HG03432 (cell line): ENCODE measurements around the gene CTNND2.

Experiments
- ATAC-seq: cut with Tn5 transposase; IDR thresholded peaks from one replicate; pipeline ENCODE4 v1.9.1; 2021; ENCODE audit warnings: mild to moderate bottlenecking, moderate library complexity; ENCODE audit not compliant: unreplicated experiment

Gene CTNND2

DNA sequence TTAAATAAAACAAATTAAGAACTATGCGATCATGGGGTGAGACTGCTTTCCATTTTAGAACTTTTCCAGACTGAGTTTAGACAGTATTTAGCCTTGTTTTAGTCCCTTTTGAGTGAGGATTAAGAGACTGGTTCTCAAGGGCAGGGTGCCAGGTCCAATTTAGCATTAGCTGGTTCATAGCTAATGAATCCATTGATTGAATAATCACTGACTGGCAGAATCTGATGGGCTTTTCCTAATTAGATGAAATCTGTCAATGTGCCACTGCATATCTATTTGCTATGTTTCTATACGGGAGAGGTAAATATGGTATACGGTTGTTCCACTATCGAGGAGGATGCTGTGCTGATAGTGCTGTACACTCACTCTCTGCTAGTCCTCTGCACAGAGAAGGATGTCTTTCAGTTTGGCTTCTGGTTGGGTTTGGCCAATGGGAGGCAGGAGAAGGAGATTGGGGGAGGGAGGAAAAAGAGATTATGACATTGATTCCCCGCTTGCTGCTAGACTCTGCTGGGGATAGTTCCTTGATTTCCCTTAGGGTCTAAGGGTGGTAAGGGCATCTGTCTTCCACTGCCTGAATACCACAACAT, 496.6 kb downstream of the CTNND2 start:
- ATAC-seq = no peak

DNA sequence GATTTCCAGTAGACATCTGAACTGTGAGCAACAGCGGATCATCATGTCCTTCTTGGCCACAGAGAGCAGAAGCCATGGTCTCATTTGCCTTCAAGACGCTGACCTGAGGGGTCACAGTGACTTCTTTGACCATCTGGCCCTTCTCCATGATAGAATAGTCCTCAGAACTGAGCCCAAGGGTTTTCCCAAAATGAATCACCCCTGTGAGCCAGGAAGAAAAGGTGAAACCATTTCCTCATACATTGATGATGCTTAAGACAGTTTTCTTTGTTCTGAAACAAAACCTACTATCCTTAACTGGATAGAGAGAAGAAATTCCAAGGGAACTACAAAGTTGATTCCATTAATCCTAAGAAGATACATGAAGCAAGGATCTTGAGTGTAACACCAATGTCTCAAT, 503.9 kb downstream of the CTNND2 start:
- ATAC-seq = no peak

DNA sequence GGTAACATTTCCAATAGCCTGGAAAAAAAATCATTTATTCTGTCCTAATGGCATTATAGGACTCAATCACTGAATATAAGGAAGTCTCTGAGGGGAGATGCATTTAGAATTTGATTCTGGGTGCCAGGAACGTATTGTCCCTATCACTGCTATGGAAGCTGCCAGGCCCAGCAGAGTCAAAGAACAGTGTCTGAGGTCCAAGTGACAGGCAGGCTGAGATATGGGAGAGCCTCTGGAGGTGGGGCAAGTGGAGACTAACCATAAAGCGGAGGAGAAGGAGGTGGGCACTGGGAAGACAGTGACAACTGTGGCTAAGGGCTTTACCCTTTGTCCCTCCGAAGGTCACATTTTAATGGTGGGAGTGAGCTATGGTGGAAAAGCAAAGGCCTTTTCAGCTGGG, 505.5 kb downstream of the CTNND2 start:
- no peak for ATAC-seq

DNA sequence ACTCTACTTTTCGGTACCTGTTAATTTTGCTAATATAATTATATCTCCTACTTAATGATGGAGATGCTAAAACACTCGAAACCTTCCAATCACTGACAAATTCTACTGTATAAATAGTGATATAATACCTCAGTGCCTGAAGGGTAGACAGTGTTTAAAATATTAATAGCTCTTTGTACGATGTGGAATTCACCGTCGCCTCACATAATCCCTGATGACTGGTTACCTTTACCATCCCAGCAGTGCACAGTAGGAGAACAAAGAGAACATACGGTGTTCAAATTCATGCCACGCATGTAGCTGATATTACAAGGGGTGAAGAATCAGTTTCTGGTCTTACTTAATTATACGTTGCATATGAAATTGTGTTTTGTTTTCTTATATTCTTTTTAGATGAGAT, 506.7 kb downstream of the CTNND2 start:
- ATAC-seq = no peak

DNA sequence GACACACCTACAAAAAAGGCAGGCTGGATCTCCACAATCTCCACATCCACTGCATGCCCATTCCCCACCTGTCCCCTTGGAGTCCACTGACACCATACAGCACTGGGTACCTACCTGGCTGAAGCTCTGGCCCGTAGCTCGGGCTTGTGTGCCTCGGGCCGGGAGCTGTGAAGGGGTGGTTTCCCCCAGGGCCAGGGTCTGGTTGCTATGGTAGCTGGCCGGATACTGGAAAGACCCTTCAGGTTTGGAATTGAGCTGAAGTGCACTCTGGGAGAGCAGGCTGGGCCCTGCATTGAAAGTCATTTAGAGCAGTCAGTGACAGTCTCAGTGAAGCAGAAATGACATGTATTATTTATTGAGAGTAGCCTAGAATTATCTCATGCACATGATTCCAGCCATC, 507.3 kb downstream of the CTNND2 start:
- no peak for ATAC-seq

DNA sequence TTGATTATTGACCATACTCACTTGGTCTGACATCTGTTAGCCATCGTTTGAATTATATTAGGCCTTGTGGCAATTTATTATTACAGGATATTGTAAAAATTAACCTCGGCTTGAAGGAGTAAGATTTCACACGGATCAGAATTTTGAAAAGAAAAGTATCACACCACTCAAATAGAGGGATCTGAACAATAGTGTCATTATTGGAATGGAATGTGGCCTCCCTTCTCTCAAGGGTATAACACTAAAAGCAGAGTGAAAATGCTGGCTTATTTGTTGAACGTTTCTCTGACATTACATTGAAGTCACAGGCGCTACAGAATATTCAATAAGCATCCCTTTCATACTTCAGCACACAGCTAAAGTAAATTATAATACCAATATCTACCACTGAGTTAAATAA, 509.3 kb downstream of the CTNND2 start:
- no peak for ATAC-seq

DNA sequence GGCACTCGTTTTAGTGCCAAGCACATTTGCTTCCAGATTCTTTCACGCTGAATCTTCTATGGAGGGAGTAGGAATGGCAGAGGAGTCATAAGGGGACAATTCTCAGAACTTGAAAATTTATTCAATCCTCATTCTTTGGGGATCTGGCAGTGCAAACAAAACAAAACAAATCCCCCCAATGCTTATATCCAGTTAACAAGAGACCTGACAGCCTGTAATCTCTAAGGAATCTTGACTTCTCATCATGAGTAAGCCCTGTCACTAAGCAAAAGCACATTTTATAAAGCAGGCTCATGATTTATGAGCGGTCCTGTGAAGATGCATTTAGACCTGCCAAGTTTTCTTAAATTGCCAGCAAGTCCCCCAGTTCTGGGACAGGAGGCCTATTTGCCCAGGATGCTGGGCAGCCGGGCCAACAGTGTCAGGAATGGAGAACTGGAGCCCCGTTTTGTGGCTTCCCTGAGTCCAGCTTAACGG, 513.9 kb downstream of the CTNND2 start:
- no peak for ATAC-seq

DNA sequence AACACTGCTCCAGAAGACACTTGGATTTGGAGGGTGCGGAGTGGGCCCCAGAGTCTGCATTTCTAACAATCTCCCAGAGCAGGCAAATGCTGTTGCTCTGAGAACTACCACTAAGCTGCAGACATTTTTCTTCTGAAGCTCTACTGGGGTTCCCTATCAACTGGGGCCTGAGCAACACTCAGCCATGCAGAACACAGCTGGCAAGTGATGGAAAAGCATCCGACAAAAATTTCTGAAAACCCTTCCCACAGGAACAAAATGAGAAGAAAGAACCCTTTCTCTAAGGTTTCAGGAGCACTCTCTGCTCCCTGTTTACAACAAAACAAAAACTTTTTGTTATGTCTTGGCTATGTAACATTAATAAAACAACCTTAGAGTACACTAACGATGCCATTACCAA, 516.9 kb downstream of the CTNND2 start:
- ATAC-seq = no peak

DNA sequence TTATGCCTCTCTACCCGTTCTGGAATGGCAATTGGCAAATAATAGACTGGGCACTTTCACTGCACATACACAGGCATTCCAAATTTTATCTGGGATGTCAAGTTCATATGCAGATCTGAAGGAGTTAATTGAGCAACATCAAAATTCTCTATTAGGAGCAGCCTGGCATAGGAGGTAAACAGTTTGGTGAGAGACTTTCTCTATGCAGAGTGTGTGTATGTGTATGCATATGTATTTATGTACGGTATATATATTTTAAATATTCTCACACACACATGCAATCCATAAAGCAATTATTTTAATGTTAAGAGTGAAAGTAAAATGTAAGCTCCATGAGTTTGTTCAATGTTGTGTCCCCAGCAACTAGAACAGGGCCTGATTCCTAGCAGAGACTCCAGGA, 517.8 kb downstream of the CTNND2 start:
- ATAC-seq = no peak

DNA sequence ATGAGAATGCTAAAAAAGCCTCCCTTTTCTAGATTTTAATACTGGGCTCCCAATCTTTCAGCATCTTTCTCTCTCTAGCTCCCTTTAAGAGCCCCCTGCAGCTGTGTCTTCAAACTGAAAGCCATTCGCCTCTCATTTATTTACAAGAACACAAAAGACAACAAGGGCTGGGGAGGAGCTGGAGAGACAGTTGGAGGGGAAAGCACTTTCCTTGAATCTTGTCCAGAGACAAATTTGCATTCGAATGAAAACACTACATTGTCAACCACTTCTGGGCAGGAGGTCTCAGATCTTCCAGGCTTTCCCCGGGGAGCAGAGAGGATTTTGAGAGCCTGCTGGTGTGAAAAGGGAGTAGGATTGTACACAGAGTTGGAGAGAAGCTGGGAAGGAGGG, 518.3 kb downstream of the CTNND2 start:
- ATAC-seq = no peak

DNA sequence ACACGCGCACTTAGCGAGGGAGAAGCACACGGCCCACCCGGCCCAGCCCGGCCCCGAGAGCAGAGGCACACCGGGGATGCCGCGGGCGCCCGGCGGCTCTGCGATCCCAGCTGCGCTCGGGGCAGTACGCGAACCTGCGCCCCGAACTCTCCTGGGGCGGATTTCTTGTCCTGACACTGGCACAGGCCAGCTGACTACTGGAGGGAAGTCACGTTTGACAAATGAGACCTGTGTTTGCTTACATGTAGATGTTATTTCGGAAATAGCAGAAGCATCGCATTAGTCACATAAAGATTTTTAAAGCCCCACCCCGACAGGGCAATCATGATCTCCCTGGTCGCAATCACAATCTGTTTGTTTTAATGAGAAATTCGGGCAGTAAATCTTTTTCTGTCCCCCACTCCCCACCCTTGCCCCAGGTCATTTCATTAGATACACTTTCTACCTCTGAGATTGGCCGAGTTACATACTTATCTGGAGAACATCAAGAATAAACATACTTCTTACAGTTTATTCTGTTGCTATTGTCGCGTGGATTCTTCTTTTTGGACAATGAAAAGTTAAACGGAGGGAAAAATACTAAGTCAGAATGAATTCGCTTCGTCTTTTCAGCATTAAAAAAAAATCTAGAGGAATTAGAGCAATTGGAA, 518.9 kb downstream of the CTNND2 start:
- ATAC-seq = no peak

DNA sequence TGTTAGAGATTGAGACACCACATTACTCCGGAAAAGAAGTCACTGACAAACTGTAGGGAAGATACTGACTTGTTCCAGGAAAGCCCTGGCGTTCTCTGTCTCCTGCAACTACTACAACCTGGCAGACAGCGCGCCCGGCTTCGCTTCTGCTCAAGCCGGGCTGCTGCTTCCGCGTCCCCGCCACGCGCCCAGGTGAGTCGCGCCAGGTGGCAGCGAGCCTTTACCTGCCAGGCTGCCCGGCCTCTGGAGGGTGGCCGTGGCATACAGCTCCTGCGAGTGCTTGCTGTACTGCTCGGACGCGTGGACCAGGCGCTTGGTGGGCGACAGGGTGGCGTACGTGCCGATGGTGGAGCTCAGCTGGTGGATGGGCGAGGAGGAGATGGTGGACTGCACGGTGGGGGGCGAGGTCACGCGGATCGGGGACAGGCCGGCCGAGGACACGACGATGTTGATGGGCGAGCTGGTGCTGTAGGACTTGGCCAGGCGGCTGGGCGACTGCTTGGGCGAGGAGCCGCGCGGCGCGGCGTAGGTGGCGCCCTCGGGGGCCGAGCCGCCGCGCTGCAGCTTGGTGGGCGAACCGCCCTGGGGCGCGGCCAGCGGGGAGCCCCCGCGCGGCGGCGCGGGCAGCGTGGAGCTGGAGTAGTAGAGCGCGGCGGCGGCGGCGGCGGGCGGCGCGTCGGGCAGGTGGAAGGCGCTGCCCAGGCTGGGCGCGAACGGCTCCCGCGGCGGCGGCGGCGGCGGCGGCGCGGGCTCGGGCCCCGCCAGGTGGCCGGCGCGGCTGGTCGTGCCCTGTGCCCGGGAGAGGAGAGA, 519.6 kb downstream of the CTNND2 start:
- ATAC-seq = no peak

DNA sequence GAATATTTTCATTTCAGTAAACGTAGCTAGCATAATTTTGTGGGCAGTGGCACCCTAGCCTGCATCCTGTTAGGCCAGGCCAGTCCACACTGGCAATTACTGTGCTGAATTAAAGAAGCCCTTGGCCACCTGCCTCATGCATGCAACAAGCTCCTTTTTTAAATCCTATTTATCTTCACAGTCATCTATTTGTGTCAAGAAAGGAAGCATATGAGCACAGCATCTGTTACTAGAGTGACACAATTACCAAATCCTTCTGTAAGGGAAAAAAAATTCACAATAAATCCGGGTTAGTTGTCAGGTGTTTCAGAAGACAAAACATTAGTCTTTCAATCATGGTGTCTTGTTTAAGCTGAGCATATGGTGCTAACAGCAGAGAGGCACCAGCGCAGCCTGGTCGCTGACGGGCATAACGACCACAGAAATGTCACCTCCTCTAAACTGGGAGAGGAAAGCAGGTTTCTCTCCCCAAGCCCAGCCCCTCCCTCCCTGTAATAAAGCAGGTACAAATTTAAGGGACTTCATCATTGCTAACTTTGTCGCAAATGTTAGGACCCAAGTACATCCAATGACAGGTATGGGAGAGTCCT, 520.6 kb downstream of the CTNND2 start:
- no peak for ATAC-seq

DNA sequence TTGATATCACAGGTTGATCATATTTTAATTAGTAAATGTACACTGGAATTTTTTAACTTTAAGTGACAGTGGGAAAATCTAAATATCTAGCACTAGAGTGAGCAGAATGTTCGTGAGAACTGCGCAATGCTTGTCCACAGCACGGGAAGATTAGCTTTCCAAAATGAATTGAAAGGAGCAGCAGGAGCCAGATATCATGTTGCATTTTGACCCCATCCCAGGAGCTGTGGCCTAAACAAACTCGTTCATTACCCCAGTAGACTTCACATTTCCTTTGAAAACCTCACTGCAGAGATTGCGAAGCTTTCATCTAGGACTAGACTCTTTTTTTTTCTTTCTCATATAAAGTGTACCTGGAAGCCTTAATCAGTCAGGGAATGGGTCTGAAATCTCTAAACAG, 525.8 kb downstream of the CTNND2 start:
- no peak for ATAC-seq

DNA sequence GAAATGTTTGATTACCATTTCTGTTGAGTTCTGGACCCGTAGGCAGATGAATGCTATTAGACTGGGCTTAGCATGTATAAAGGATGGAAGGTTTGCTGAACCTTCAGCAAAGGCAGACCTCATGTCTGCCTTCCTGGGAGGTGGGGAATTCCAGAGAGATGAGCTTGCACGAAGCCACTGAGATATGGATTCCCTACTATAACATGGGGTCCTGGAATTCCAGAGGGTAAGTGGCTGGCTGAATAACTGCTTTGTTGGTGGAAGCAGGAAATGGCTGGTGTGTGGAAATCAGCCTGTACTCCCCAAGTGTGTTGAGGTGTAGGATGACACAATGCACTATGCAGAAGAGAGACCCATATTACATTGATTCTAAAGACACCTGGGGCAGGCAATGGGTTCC, 526.4 kb downstream of the CTNND2 start:
- ATAC-seq = no peak

DNA sequence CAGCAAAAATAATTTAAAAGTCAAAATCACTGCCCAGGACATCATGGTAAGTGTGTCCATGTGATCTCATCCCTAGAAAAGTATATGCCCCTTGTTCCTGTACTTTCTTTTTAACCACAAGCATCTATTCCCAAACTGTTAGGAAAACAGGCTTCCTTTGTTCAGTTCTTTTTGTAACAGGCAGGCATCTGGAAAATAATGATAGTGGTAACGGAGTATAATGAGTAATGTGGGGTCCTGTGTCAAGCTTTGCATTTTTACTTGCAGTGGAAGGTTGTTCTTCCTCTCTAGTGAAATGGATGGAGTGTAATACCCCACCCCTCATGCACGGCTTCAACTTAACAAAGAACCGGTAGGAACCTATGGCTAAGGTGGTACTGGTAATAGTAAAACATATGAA, 532.1 kb downstream of the CTNND2 start:
- no peak for ATAC-seq

DNA sequence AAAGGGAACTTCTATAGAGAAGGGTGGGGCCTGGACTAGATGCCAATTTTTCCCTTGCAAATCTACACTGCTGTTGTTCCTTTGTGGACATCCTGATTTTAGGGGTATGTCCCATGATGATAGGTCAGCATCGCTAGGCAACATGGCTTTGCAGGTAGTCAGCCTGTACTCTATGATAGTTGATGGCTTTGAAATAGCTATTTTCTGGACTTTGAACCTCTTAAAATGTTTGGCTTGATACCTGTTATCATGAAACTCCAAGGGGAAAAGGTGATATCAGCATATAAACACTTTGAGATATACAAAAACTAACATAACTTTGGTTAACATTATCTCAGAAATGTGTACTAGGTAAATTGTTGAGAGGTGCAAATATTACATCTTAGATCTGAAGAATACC, 533.2 kb downstream of the CTNND2 start:
- no peak for ATAC-seq

DNA sequence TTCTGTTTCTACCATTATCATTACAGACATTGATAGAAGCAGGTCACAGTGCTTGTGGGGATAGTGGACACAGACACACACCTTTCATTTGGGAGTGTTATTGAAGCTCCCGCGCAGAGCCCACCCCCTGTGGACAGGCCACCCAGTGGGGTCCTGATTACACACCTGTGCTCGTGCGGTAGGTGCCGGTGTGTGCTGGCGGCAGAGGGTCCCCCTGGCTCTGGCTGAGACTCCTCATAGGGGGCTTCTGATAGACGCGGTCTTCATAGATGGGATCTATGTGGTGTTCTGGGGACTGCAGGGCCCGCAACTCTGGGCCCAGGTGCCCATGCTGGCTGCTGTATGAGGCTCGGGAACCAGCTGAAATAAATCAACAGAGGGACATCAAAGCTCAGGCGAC, 539.7 kb downstream of the CTNND2 start:
- no peak for ATAC-seq

DNA sequence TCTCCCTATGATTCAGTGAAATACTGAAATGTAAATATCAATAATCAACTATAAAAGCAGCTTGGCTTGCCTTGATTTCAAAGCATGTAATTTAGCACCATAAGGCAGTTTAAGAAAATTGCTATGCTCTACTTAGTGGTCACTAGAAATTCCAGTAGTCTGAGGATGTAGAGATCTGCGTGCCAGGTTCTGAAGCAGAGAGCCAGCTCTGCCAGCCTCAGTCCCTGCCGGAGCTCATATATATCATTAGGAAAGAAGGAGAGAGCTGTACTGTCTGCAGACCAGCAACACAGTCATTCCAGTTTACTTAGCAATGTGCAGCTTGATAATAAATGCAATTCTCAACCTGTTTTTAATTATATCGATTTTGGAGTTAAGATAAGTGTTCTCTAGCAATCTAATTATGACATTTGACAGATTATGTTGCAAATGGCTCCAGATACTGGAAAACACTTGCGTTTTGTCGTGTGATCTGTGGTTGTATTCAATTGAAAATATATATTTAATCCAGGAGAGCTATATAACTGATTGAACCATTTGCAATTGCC, 540.5 kb downstream of the CTNND2 start:
- no peak for ATAC-seq

DNA sequence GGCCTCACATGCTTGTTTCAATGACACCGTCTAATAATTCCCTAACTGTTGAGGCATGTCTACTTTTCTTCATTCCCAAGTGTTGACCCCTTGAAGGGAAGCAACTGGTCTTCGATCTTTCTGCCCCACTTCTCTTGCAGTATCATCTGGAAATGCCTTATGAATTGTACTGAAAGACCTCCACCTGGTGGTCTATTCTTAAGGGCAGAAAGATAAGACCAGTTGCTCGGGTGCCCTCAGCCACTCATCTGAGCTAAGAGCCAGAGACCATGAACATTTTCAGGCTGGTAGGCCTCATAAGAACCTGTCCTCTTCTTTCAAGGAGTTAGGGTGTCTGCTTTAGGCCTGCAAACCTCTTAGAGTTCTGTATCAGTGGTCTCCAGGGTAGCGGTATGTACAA, 542.5 kb downstream of the CTNND2 start:
- no peak for ATAC-seq

DNA sequence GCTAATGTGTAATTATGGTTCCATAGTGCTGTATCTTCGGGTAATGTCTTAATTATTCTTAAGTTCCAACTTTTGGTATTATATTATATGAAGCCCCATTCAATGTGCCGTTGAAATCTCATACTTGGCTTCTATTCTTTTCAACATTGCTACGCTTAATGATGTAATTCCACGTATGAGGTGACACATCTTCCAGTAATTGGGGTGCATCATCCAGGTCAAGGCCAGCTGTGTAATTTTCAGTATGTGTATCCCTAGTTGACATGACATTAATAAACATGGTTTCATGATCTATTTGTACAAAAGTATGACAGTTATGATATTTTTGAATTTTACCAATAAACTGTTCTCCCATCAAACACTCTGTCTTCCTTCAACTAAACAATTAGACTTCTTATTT, 546.3 kb downstream of the CTNND2 start:
- no peak for ATAC-seq

DNA sequence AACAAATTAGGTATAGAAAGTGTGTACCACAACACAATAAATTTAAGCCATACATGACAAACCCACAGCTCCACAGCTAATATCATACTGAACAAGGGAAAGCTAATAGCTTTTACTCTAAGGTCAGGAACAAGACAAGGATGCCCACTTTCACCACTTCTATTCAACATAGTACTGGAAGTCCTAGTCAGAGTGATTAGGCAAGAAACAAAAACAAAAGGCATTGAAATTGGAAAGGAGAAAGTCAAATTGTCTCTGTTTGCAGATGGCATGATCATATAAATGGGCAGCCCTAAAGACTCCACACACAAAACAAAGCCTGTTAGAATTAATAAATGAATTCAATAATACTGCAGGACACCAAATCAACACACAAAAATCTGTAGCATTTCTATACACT, 548.8 kb downstream of the CTNND2 start:
- no peak for ATAC-seq
